SK-N-SH (cell line): ENCODE data around the gene MAML3.

Source experiments
- ELF1 ChIP-seq: IDR thresholded peaks from 2 replicates; pipeline ENCODE4 v1.4.0; 2012
- EP300 ChIP-seq, 2 experiments: IDR thresholded peaks; 2 replicates each; pipeline versions ENCODE4 v1.4.0 to v1.6.1; 2012; ENCODE audit warnings: borderline replicate concordance in 1 of 2, low read depth in 1 of 2, low read length in 1 of 2
- EZH2phosphoT487 ChIP-seq: fragments of 200-600 bp; sonication (generic); IDR thresholded peaks from 2 replicates; pipeline ENCODE4 v1.6.1; 2017; ENCODE audit warnings: low read depth, mixed run types, mild to moderate bottlenecking, antibody characterized with exemption, moderate library complexity, borderline replicate concordance
- FOSL2 ChIP-seq: IDR thresholded peaks from 2 replicates; pipeline ENCODE4 v1.4.0; 2012; ENCODE audit warnings: low read depth, mild to moderate bottlenecking, moderate library complexity, borderline replicate concordance
- POLR2AphosphoS5 ChIP-seq: IDR thresholded peaks from 2 replicates; pipeline ENCODE4 v1.6.1; 2012; ENCODE audit warnings: low read depth, low read length
- RAD21 ChIP-seq: IDR thresholded peaks from 2 replicates; pipeline ENCODE4 v1.6.1; 2012; ENCODE audit warnings: mild to moderate bottlenecking, low read length
- SMC3 ChIP-seq: IDR thresholded peaks from 2 replicates; pipeline ENCODE4 v1.6.1; 2012; ENCODE audit warnings: low read depth, low read length, improper control_type of control experiment
- TAF1 ChIP-seq: IDR thresholded peaks from 2 replicates; pipeline ENCODE4 v1.6.1; 2012; ENCODE audit warnings: low read depth, mild to moderate bottlenecking, low read length, moderate library complexity, borderline replicate concordance
- TCF12 ChIP-seq: IDR thresholded peaks from 2 replicates; pipeline ENCODE4 v1.4.0; 2012
- YY1 ChIP-seq: IDR thresholded peaks from 2 replicates; pipeline ENCODE4 v1.4.0; 2012; ENCODE audit warnings: low read depth, mild to moderate bottlenecking
- TF ChIP-seq, protein P1 (sequence below): fragments of 200-600 bp; sonication (generic); IDR thresholded peaks from 2 replicates; pipeline ENCODE4 v1.6.1; 2017; ENCODE audit warnings: antibody characterized with exemption, mild to moderate bottlenecking, moderate library complexity
- TF ChIP-seq, protein P2 (sequence below): IDR thresholded peaks from 2 replicates; pipeline ENCODE4 v1.4.0; 2012; ENCODE audit warnings: low read depth
- TF ChIP-seq, protein P3 (sequence below): IDR thresholded peaks from 2 replicates; pipeline ENCODE4 v1.4.0; 2012; ENCODE audit warnings: low read depth, borderline replicate concordance
- TF ChIP-seq, protein P4 (sequence below): fragments of 150-350 bp; IDR thresholded peaks from 2 replicates; pipeline ENCODE4 v1.6.1; 2017; ENCODE audit warnings: antibody characterized with exemption, low read length, low read depth, borderline replicate concordance

DNA sequence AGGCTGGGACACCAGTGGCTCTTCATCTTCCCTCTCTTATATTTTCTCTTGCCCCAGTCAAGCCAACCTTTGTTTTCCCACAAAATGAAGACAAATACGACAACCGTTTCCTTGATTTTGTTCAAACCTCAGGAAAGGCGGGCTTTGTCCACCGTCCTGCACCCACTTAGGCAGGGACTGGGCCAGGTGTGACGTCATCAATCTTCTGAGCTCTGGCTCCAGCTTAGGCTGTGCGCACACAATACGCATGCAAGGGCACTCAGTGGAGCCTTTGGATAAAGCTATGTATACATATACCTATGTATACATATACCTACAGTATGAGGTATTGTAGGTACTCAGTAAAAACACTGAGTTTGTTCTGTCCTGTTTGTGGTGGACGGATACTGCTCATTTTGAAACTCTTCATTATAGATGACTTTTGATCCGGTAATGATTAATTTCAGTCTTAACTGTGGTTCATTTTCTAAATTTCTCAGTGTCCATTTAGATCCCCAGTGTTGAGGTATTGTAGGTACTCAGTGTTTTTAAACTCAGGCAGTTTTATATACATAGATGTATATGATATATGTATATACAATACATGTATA, 293.5 kb downstream of the MAML3 start:
- TF ChIP-seq, protein P1, sequence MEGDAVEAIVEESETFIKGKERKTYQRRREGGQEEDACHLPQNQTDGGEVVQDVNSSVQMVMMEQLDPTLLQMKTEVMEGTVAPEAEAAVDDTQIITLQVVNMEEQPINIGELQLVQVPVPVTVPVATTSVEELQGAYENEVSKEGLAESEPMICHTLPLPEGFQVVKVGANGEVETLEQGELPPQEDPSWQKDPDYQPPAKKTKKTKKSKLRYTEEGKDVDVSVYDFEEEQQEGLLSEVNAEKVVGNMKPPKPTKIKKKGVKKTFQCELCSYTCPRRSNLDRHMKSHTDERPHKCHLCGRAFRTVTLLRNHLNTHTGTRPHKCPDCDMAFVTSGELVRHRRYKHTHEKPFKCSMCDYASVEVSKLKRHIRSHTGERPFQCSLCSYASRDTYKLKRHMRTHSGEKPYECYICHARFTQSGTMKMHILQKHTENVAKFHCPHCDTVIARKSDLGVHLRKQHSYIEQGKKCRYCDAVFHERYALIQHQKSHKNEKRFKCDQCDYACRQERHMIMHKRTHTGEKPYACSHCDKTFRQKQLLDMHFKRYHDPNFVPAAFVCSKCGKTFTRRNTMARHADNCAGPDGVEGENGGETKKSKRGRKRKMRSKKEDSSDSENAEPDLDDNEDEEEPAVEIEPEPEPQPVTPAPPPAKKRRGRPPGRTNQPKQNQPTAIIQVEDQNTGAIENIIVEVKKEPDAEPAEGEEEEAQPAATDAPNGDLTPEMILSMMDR: no peak
- TF ChIP-seq TAF1 (no peak), EP300 (IDR thresholded peaks at IDR 0.05; ENCODE audit: borderline replicate concordance in 1 of 2, low read depth in 1 of 2, low read length in 1 of 2) (no peak), RAD21 (no peak), FOSL2 (no peak), POLR2AphosphoS5 (no peak), SMC3 (no peak), TCF12 (no peak), ELF1 (no peak), YY1 (no peak), EZH2phosphoT487 (no peak)
- TF ChIP-seq, protein P2, sequence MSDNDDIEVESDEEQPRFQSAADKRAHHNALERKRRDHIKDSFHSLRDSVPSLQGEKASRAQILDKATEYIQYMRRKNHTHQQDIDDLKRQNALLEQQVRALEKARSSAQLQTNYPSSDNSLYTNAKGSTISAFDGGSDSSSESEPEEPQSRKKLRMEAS: no peak
- TF ChIP-seq, protein P3, sequence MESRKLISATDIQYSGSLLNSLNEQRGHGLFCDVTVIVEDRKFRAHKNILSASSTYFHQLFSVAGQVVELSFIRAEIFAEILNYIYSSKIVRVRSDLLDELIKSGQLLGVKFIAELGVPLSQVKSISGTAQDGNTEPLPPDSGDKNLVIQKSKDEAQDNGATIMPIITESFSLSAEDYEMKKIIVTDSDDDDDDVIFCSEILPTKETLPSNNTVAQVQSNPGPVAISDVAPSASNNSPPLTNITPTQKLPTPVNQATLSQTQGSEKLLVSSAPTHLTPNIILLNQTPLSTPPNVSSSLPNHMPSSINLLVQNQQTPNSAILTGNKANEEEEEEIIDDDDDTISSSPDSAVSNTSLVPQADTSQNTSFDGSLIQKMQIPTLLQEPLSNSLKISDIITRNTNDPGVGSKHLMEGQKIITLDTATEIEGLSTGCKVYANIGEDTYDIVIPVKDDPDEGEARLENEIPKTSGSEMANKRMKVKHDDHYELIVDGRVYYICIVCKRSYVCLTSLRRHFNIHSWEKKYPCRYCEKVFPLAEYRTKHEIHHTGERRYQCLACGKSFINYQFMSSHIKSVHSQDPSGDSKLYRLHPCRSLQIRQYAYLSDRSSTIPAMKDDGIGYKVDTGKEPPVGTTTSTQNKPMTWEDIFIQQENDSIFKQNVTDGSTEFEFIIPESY: no peak
- TF ChIP-seq, protein P4, sequence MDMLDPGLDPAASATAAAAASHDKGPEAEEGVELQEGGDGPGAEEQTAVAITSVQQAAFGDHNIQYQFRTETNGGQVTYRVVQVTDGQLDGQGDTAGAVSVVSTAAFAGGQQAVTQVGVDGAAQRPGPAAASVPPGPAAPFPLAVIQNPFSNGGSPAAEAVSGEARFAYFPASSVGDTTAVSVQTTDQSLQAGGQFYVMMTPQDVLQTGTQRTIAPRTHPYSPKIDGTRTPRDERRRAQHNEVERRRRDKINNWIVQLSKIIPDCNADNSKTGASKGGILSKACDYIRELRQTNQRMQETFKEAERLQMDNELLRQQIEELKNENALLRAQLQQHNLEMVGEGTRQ: no peak
